Psoas muscle (tissue), 8 donors: ENCODE measurements around the gene AGPAT2. TPM values are rescaled to one million over a fixed set of nuclear protein-coding genes. Genes with fewer than 3 reads are reported as not detected.

ENCODE experiments used
- ATAC-seq, 4 donors: fragments of 200-7000 bp; cut with Tn5 transposase; one replicate each; pipeline ENCODE4 v1.9.1; 2020; ENCODE audit warnings: moderate library complexity in 3 of 4, mild to moderate bottlenecking in 2 of 4
- DNase-seq, 2 donors: peaks; one replicate each; pipeline ENCODE4 v3.0.0-alpha.2; 2020
- H3K27ac ChIP-seq: fragments of 200-600 bp; one replicate; pipeline ENCODE4 v1.8.0; 2022
- H3K27me3 ChIP-seq, 3 donors: fragments of 200-600 bp in 1 of 3; one replicate each; pipeline versions ENCODE4 v1.6.1 to v1.8.0; 2013 to 2022; ENCODE audit warnings: low read length in 2 of 3, mild to moderate bottlenecking in 2 of 3, moderate library complexity in 1 of 3; ENCODE audit not compliant: insufficient read depth in 3 of 3
- H3K36me3 ChIP-seq, 2 donors: fragments of 200-600 bp in 1 of 2; one replicate each; pipeline versions ENCODE4 v1.6.1 to v1.8.0; 2013 to 2022; ENCODE audit warnings: low read depth in 1 of 2, mild to moderate bottlenecking in 1 of 2, moderate library complexity in 1 of 2; ENCODE audit not compliant: insufficient read depth in 1 of 2
- H3K4me1 ChIP-seq: fragments of 200-600 bp; one replicate; pipeline ENCODE4 v1.8.0; 2022
- H3K4me3 ChIP-seq: fragments of 200-600 bp; one replicate; pipeline ENCODE4 v1.8.0; 2022; ENCODE audit warnings: mild to moderate bottlenecking
- H3K9me3 ChIP-seq: fragments of 200-600 bp; one replicate; pipeline ENCODE4 v1.8.0; 2022
- WGBS, 3 donors: extraction: QIAGEN DNeasy Blood & Tissue Kit; methylation state at CpG; one replicate each; pipeline versions ENCODE4 v1.1.6 to v1.1.7; 2013; 5-methylcytosine and 5-hydroxymethylcytosine counted together
- intact Hi-C, 2 donors: fragments of 100-400 bp; cut with DNase I; formaldehyde crosslinking; loops; one replicate each; pipeline versions ENCODE4 v1.11.0 to v1.14.2; 2022
- polyA plus RNA-seq, 3 donors: library from polyadenylated mRNA; stranded (reverse); fragments of 200-250 nt; gene quantifications; one replicate each; pipeline ENCODE4 v1.2.3, GENCODE V29; 2013
- total RNA-seq, 4 donors: library from RNA; stranded (reverse); fragmentation: NEBNext Ultra II Directional in 2 of 4; extraction: Animal tissue kit (Norgen Biotek cat#: 25700) in 2 of 4; gene quantifications; one replicate each; pipeline versions ENCODE4 v1.2.1 to v1.2.4, GENCODE V29; 2021 to 2023
- TF ChIP-seq, protein P1 (sequence below): fragments of 200-600 bp; IDR thresholded peaks from one replicate; pipeline ENCODE4 v1.8.0; 2022; ENCODE audit warnings: antibody characterized with exemption
- donor health status: healthy with polysubstance abuse.
- donor health status: DM: no; HTN: no; CAD: no; lungs with moderate emphysema.
- donor health status: Bipolar disorder and iron deficiency.
- donor health status: healthy.
- donor health status: DM: yes; HTN: yes; CAD: no.
- donor health status: DM: no; HTN: no; CAD: no.
- donor health status: DM: no; HTN: no; CAD: no.
- donor health status: DM: yes; HTN: yes; CAD: no.

The AGPAT2 gene
- total and polyA plus RNA-seq, 7 donors: 15.5 to 66.5 (median 41.6) TPM

DNA sequence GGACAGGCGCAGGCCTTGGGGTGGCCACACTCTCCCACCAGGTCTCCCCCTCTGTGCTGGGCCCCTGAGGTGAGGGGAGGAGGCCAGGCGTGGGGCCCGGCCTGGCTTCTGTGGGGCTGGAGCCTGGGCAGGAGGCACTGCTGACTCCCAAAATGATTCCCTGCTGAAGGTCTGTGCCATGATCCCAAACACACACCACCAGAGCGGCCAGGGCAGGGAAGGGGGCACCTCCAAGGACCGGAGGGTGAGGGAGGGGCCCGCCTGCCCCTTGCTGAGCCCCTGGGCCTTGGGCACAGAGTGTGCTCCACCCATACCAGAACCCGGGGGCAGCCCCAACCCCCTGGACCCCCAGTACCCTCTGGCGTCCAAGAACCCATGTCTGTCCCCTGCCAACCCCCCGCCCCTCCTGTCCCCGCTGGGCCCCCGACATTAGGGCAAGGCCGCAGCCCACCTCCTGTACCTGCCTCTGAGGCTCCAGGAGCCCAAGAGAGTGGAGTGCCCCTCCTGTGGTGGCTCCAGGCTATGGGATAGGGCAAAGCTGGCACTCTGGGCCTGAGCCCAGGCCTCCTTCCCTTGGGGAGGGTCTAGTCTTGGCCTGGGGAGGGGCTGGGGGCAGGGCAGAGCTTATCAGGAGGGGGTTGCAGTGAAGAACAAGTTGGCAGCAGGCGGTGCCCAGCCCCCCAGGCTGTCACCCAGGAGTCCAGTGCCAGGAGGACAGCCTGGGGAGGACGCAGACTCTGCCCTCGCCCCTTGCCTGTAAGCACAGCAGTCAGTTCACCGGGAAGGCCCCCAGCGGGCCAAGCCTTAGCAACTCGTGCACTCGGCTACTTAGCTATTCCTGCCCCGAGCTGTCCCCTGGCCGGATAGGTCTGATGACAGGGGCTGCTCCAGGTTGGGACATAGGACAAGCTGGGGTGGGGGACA is 27.1 kb downstream of the AGPAT2 start:
- Histone ChIP-seq H3K27ac (peak overlapping the region; percentile 76), H3K4me3 (peak overlapping the region; percentile 70), H3K27me3 (peaks cover 0 to 59% (median 3%) of the 10 kb centered on the region in 3 donors), H3K9me3 (no peaks in the 10 kb centered on the region), H3K36me3 (no peaks in the 10 kb centered on the region), H3K4me1 (no peaks in the 10 kb centered on the region)
- TF ChIP-seq, protein P1, sequence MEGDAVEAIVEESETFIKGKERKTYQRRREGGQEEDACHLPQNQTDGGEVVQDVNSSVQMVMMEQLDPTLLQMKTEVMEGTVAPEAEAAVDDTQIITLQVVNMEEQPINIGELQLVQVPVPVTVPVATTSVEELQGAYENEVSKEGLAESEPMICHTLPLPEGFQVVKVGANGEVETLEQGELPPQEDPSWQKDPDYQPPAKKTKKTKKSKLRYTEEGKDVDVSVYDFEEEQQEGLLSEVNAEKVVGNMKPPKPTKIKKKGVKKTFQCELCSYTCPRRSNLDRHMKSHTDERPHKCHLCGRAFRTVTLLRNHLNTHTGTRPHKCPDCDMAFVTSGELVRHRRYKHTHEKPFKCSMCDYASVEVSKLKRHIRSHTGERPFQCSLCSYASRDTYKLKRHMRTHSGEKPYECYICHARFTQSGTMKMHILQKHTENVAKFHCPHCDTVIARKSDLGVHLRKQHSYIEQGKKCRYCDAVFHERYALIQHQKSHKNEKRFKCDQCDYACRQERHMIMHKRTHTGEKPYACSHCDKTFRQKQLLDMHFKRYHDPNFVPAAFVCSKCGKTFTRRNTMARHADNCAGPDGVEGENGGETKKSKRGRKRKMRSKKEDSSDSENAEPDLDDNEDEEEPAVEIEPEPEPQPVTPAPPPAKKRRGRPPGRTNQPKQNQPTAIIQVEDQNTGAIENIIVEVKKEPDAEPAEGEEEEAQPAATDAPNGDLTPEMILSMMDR: no peak
- WGBS, 3 donors: 66 to 75% (median 71%) methylated on average over 17 to 21 of the region's 21 CpGs
- ATAC-seq: no peak
- DNase-seq: peak in 1 of 2 donors; percentile 53
- intact Hi-C loops: no loop called here

DNA sequence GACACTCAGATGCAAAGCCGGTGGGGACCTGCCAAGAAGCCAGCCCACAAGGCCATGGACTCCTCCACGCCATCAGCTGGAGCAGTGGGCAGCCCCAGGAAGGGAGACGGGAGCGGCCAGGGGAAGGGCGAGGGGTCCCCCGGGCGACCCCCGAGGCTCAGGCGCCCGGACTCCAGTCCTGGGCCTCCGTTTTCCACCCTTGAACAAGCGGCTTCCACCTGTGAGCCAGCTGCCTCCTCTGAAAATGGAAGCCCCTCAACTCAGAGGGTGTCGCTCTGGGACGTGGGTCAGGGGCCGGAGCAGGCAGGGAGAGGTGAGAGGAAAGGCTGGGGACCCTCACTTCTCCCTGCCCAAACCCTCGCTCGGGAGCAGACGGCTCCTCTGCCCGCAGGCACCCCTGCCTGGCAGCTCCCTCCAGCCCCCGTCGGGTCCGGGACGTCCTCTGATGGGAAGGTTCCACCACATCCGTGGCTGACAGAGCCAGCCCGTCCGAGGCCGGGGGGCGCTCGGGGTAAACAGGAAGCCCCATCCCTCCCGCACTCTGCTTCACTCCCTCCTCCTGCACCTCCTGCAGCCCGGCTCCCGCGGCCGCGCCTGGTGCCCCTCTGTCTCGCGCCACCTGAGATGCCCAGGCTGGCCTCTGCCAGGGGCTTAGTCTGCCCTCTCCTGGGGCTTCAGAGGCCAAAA is 28.3 kb downstream of the AGPAT2 start:
- TF ChIP-seq, protein P1: no peak
- WGBS, 3 donors: 48 to 56% (median 49%) methylated on average over 35 to 37 of the region's 37 CpGs
- DNase-seq (no peak), ATAC-seq (no peak)
- intact Hi-C loops: no loop called here
- Histone ChIP-seq H3K4me1 (no peaks in the 10 kb centered on the region), H3K9me3 (no peaks in the 10 kb centered on the region), H3K4me3 (peak overlapping the region; percentile 70), H3K27ac (peak overlapping the region; percentile 76), H3K27me3 (peaks cover 0 to 53% (median 3%) of the 10 kb centered on the region in 3 donors), H3K36me3 (no peaks in the 10 kb centered on the region)

DNA sequence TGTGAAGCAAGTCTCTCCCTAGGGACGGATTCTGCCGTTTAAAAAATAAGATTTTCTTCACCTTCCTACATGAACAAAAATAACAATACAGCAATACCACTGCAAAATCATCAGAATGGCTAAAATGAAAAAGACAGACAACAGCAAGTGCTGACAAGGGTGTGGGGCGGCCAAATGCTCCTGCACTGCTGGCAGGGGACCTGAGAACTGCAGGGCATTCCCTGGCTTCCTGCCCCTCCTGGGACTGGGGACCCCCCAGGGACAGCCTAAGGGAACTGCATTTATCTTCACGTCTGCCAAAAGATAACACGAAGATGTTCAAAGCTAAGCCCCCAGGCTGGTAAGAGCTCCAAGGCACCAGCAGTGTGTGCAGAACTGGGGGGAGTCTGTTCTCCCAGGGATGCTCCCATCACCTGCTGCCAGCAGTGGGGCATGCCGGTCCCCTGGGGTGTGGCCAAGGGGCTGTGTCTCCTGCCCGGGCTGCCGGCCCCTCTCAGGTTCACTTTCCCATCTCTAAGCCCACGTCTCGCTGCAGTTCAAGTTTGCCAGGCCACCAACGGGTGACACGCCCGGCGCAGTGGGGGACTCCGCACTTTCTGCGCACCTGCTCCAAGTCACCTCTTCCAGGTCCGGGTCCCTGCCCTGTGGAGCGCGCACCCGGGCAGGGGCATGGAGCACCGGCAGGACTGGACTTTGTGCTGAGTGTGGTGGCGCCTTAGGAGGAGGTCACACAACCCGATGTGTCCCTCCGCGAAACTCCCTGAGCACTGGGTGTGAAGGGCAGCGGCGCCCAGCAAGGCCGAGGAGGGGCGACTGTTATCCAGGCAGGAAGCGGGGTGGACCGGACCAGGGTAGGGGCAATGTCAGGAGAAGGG is 29.0 kb downstream of the AGPAT2 start:
- no peaks in the 10 kb centered on the region for H3K9me3 ChIP-seq
- no peaks in the 10 kb centered on the region for H3K36me3 ChIP-seq
- intact Hi-C loops: no loop called here
- peak overlapping the region; percentile 76 for H3K27ac ChIP-seq
- no peak for ATAC-seq
- 55 to 73% (median 61%) methylated on average over 30 to 31 of the region's 31 CpGs for WGBS, 3 donors
- peak in 1 of 2 donors; percentile 14 for DNase-seq
- no peaks in the 10 kb centered on the region for H3K4me1 ChIP-seq
- H3K4me3 ChIP-seq: peak overlapping the region; percentile 70
- TF ChIP-seq, protein P1: no peak
- peaks cover 0 to 49% (median 3%) of the 10 kb centered on the region in 3 donors for H3K27me3 ChIP-seq

DNA sequence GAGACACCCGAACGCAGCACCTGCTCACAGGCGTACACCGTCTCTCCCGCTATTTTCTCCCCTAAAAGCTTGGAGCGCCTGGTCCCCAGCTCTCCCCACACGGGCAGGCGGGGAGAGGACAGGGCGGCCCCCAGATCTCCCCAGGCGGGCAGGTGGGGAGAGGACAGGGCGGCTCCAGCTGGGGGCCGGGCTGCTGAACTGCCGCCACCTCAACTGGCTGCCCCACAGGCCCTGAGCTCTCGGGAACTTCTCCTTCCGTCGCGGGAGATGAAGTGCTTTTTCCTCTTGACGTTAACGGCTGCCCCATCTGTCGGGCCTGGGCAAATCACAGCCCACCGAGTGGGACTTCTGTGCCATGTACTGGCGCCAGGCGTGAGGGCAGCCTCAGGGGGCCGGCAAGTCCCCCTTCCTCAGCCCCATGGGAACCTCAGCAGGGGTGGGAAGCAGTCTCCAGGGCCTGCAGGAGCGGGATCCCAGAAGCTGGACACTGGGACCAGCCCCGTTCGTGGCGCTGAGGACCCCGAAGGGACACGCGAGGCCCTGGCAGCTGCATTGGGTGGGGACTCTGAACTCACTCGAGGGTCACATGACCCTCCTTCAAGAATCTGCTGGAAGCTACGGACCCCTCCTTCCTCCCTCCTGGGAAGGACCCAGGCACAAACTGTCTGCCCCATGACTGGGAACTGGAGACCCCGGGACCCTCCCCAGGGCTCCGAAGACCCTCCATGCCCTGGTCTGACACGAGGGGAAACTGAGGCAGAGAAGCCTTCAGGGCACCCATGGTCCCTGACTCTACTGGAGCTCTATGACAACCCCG is 30.3 kb downstream of the AGPAT2 start:
- H3K27me3 ChIP-seq: peaks cover 0 to 46% (median 3%) of the 10 kb centered on the region in 3 donors
- TF ChIP-seq, protein P1: no peak
- DNase-seq (peak; percentile 18 to 60), ATAC-seq (peak in 1 of 4 donors; percentile 18)
- no peaks in the 10 kb centered on the region for H3K9me3 ChIP-seq
- H3K36me3 ChIP-seq: no peaks in the 10 kb centered on the region
- no peaks in the 10 kb centered on the region for H3K4me1 ChIP-seq
- peak overlapping the region; percentile 76 for H3K27ac ChIP-seq
- intact Hi-C loops: no loop called here
- WGBS, 3 donors: 39 to 42% (median 41%) methylated on average over 30 to 37 of the region's 37 CpGs
- H3K4me3 ChIP-seq: peak overlapping the region; percentile 70
